GM12864 (cell line): ENCODE results near the gene NBR1.

Experiments used
- DNase-seq: peaks from one replicate; pipeline ENCODE4 v3.0.0-alpha.2; 2011; ENCODE audit warnings: low read depth
- H3K4me3 ChIP-seq: 2 replicates; pipeline ENCODE4 v1.5.1; 2011; ENCODE audit warnings: mild to moderate bottlenecking, low read depth, low read length, control low read depth
- CTCF ChIP-seq: IDR thresholded peaks from 2 replicates; pipeline ENCODE4 v1.5.1; 2011; ENCODE audit warnings: low read depth, mild to moderate bottlenecking, moderate library complexity, low read length, control low read depth, inconsistent platforms; ENCODE audit errors: missing control alignments

The NBR1 gene

GRCh38 chr17:43213545-43213944, 42.5 kb downstream of the NBR1 start:
- no peak for DNase-seq
- H3K4me3 ChIP-seq = no peak overlapping the region; the same call in 1 of the 2 replicates
- TF ChIP-seq CTCF = no peak

- no peak overlapping the region for H3K4me3 ChIP-seq
- no peak for TF ChIP-seq CTCF
- no peak for DNase-seq
Observed at GRCh38 chr17:43215341-43215740, 44.3 kb downstream of the NBR1 start.

- no peak for DNase-seq
- H3K4me3 ChIP-seq = no peak overlapping the region
- TF ChIP-seq CTCF = no peak
Observed at GRCh38 chr17:43216369-43216761, 45.4 kb downstream of the NBR1 start.

- H3K4me3 ChIP-seq = no peak overlapping the region
- no peak for TF ChIP-seq CTCF
- no peak for DNase-seq
Observed at GRCh38 chr17:43216762-43217613, 46.0 kb downstream of the NBR1 start.

GRCh38 chr17:43217614-43218087, 46.6 kb downstream of the NBR1 start:
- no peak for DNase-seq
- no peak overlapping the region for H3K4me3 ChIP-seq
- no peak for TF ChIP-seq CTCF

- DNase-seq = no peak
- no peak overlapping the region for H3K4me3 ChIP-seq
- no peak for TF ChIP-seq CTCF
Observed at GRCh38 chr17:43219001-43219400, 48.0 kb downstream of the NBR1 start.

GRCh38 chr17:43219746-43220380, 48.8 kb downstream of the NBR1 start:
- DNase-seq = no peak
- TF ChIP-seq CTCF = no peak
- H3K4me3 ChIP-seq = no peak overlapping the region
